GM23248 (cell line): Measurements from ENCODE around the gene NRP1. TPM values are rescaled to one million over a fixed set of nuclear protein-coding genes. Genes with fewer than 3 reads are reported as not detected.

ENCODE experiments used
- DNase-seq: peaks from one replicate; pipeline ENCODE4 v3.0.0-alpha.2; 2015
- H2AFZ ChIP-seq: fragments of 200-600 bp; sonication (generic); 2 replicates; pipeline ENCODE4 v1.6.1; 2016; ENCODE audit warnings: antibody characterized with exemption
- H3F3A ChIP-seq: fragments of 200-600 bp; sonication (generic); 2 replicates; pipeline ENCODE4 v1.6.1; 2016; ENCODE audit warnings: mild to moderate bottlenecking, antibody characterized with exemption, mixed run types; ENCODE audit not compliant: insufficient read depth
- H3K27ac ChIP-seq: fragments of 200-600 bp; sonication (generic); 2 replicates; pipeline ENCODE4 v1.5.1; 2016; ENCODE audit warnings: mild to moderate bottlenecking
- H3K27me3 ChIP-seq: fragments of 200-600 bp; sonication (generic); replicated peaks from 2 replicates; pipeline ENCODE4 v1.6.1; 2016; ENCODE audit warnings: mild to moderate bottlenecking; ENCODE audit not compliant: insufficient read depth
- H3K36me3 ChIP-seq: fragments of 200-600 bp; sonication (generic); 2 replicates; pipeline ENCODE4 v1.6.1; 2016; ENCODE audit warnings: low read depth, mild to moderate bottlenecking
- H3K4me1 ChIP-seq: fragments of 200-600 bp; sonication (generic); 2 replicates; pipeline ENCODE4 v1.6.1; 2016; ENCODE audit warnings: mild to moderate bottlenecking; ENCODE audit not compliant: insufficient read depth
- H3K4me2 ChIP-seq: fragments of 200-600 bp; sonication (generic); one replicate; pipeline ENCODE4 v1.6.1; 2016; ENCODE audit warnings: mild to moderate bottlenecking; ENCODE audit not compliant: unreplicated experiment
- H3K4me3 ChIP-seq: fragments of 200-600 bp; sonication (generic); 2 replicates; pipeline ENCODE4 v1.5.1; 2016; ENCODE audit warnings: mild to moderate bottlenecking
- H3K79me2 ChIP-seq: fragments of 200-600 bp; sonication (generic); 2 replicates; pipeline ENCODE4 v1.6.1; 2016; ENCODE audit warnings: mild to moderate bottlenecking; ENCODE audit not compliant: insufficient read depth
- H3K9ac ChIP-seq: fragments of 200-600 bp; sonication (generic); 2 replicates; pipeline ENCODE4 v1.6.1; 2016; ENCODE audit warnings: mild to moderate bottlenecking
- H3K9me2 ChIP-seq: fragments of 200-600 bp; sonication (generic); 2 replicates; pipeline ENCODE4 v1.6.1; 2016; ENCODE audit warnings: mixed run types, mild to moderate bottlenecking, moderate library complexity; ENCODE audit not compliant: insufficient read depth
- H3K9me3 ChIP-seq: fragments of 200-600 bp; sonication (generic); one replicate; pipeline ENCODE4 v1.6.1; 2017; ENCODE audit warnings: low read depth
- H4K20me1 ChIP-seq: fragments of 200-600 bp; sonication (generic); 2 replicates; pipeline ENCODE4 v1.6.0; 2016; ENCODE audit not compliant: insufficient read depth
- EZH2 ChIP-seq: fragments of 200-600 bp; sonication (generic); IDR thresholded peaks from 2 replicates; pipeline ENCODE4 v1.6.1; 2018; ENCODE audit warnings: antibody characterized with exemption, mild to moderate bottlenecking; ENCODE audit not compliant: insufficient read depth, poor library complexity, severe bottlenecking
- EZH2phosphoT487 ChIP-seq: fragments of 200-600 bp; sonication (generic); IDR thresholded peaks from 2 replicates; pipeline ENCODE4 v1.6.1; 2018; ENCODE audit warnings: antibody characterized with exemption, moderate library complexity, mild to moderate bottlenecking, low read depth; ENCODE audit not compliant: insufficient read depth
- WGBS, 2 experiments: methylation state at CpG; one replicate each; pipeline ENCODE4 v1.1.6; 2015 to 2017; ENCODE audit warnings: low lambda C conversion rate in 2 of 2, low coverage in 1 of 2; ENCODE audit errors: missing lambda C conversion rate in 2 of 2; 5-methylcytosine and 5-hydroxymethylcytosine counted together
- in situ Hi-C: fragments of 300-500 bp; cut with MboI; formaldehyde crosslinking; loops from 2 replicates; pipeline ENCODE4 v1.15.0; 2020
- polyA plus RNA-seq: library from polyadenylated mRNA; unstranded; fragments of >200 nt; fragmentation: Nextera tagmentation; extraction: Ambion mirVana; gene quantifications from 2 replicates; pipeline ENCODE4 v1.2.1, GENCODE V29; 2016
- total RNA-seq: library from RNA; depleted of rRNA; stranded (reverse); fragments of >200 nt; shearing (Covaris generic); gene quantifications from 2 replicates; pipeline ENCODE4 v1.2.3, GENCODE V29; 2014

NRP1 gene
- total and polyA plus RNA-seq, 2 experiments from 2014 or later: 152 to 175 TPM

- H3K4me1 ChIP-seq: peaks cover 42% of the 10 kb centered on the region
- in situ Hi-C loops: no loop called here
- 98 to 99% methylated on average over 5 of the region's 5 CpGs for WGBS, 2 experiments
Observed at GRCh38 chr10:33242931-33243330, 91.5 kb downstream of the NRP1 start.

GRCh38 chr10:33241351-33241750 is 93.1 kb downstream of the NRP1 start:
- H3K27ac ChIP-seq: peak overlapping the region; percentile 91
- H3K4me2 ChIP-seq: peak overlapping the region; percentile 66
- H2AFZ ChIP-seq: no peak overlapping the region
- H3K9me3 ChIP-seq: no peaks in the 10 kb centered on the region
- 17 to 20% methylated on average over 4 of the region's 4 CpGs for WGBS, 2 experiments
- peaks cover 56% of the 10 kb centered on the region for H3K79me2 ChIP-seq
- no peaks in the 10 kb centered on the region for H4K20me1 ChIP-seq
- DNase-seq: peak; percentile 39
- H3K4me1 ChIP-seq: peaks cover 58% of the 10 kb centered on the region
- no peak for TF ChIP-seq EZH2phosphoT487
- TF ChIP-seq EZH2: no peak
- H3F3A ChIP-seq: peaks cover 93% of the 10 kb centered on the region
- peaks cover 12% of the 10 kb centered on the region; the same call in 1 of the 2 replicates for H3K36me3 ChIP-seq
- H3K4me3 ChIP-seq: peak overlapping the region; percentile 33
- in situ Hi-C loops: no loop called here
- no peaks in the 10 kb centered on the region for H3K27me3 ChIP-seq
- H3K9ac ChIP-seq: peak overlapping the region; percentile 37; the same call in 1 of the 2 replicates
- H3K9me2 ChIP-seq: no peaks in the 10 kb centered on the region

More at GRCh38 chr10:33242931-33243330, 91.5 kb downstream of the NRP1 start:
- no peak overlapping the region for H3K27ac ChIP-seq
- H3K79me2 ChIP-seq: peaks cover 64% of the 10 kb centered on the region
- no peak overlapping the region for H3K4me3 ChIP-seq
- H3K4me2 ChIP-seq: no peak overlapping the region
- no peak overlapping the region for H2AFZ ChIP-seq
- no peaks in the 10 kb centered on the region for H3K9me3 ChIP-seq
- no peaks in the 10 kb centered on the region for H4K20me1 ChIP-seq
- H3K36me3 ChIP-seq: peaks cover 27% of the 10 kb centered on the region; the same call in 1 of the 2 replicates
- no peak for TF ChIP-seq EZH2phosphoT487
- no peak for TF ChIP-seq EZH2
- H3F3A ChIP-seq: peaks cover 82% of the 10 kb centered on the region
- no peaks in the 10 kb centered on the region for H3K27me3 ChIP-seq
- no peak overlapping the region for H3K9ac ChIP-seq
- no peaks in the 10 kb centered on the region for H3K9me2 ChIP-seq
- DNase-seq: no peak

GRCh38 chr10:33240931-33241330 is 93.5 kb downstream of the NRP1 start:
- Histone ChIP-seq H3K4me3 (peak overlapping the region; percentile 33), H2AFZ (no peak overlapping the region), H3K9me3 (no peaks in the 10 kb centered on the region), H4K20me1 (no peaks in the 10 kb centered on the region), H3K9ac (peak overlapping the region; percentile 37; the same call in 1 of the 2 replicates), H3K27me3 (no peaks in the 10 kb centered on the region), H3F3A (peaks cover 93% of the 10 kb centered on the region), H3K9me2 (no peaks in the 10 kb centered on the region), H3K79me2 (peaks cover 56% of the 10 kb centered on the region), H3K27ac (peak overlapping the region; percentile 91), H3K36me3 (peaks cover 9% of the 10 kb centered on the region; the same call in 1 of the 2 replicates), H3K4me1 (peaks cover 62% of the 10 kb centered on the region), H3K4me2 (peak overlapping the region; percentile 66)
- WGBS, 2 experiments: 2 to 3% methylated on average over 2 of the region's 2 CpGs
- peak; percentile 71 for DNase-seq
- no peak for TF ChIP-seq EZH2phosphoT487
- no peak for TF ChIP-seq EZH2
- in situ Hi-C loops: no loop called here

GRCh38 chr10:33240258-33240657 is 94.2 kb downstream of the NRP1 start:
- 75 to 86% methylated on average over 2 of the region's 2 CpGs for WGBS, 2 experiments
- peak overlapping the region; percentile 66 for H3K4me2 ChIP-seq

More at GRCh38 chr10:33240258-33240657, 94.2 kb downstream of the NRP1 start:
- no peaks in the 10 kb centered on the region for H3K9me3 ChIP-seq
- no peak for TF ChIP-seq EZH2
- TF ChIP-seq EZH2phosphoT487: no peak
- H3K4me3 ChIP-seq: no peak overlapping the region
- no peaks in the 10 kb centered on the region for H3K27me3 ChIP-seq
- no peak for DNase-seq
- 0 out of 2 replicates have a peak, but pooled peaks cover 2% of the 10 kb centered on the region for H3K36me3 ChIP-seq
- in situ Hi-C loops: no loop called here
- peaks cover 56% of the 10 kb centered on the region for H3K79me2 ChIP-seq
- peak overlapping the region; percentile 91 for H3K27ac ChIP-seq
- H3K4me1 ChIP-seq: peaks cover 69% of the 10 kb centered on the region
- H3F3A ChIP-seq: peaks cover 92% of the 10 kb centered on the region
- no peak overlapping the region for H2AFZ ChIP-seq
- 0 out of 2 replicates have a peak overlapping the region, but pooled peaks have one; percentile 37 for H3K9ac ChIP-seq
- H4K20me1 ChIP-seq: no peaks in the 10 kb centered on the region
- H3K9me2 ChIP-seq: no peaks in the 10 kb centered on the region
